HepG2 (cell line): ENCODE data around the gene ITIH2. TPM values are rescaled to one million over a fixed set of nuclear protein-coding genes. Genes with fewer than 3 reads are reported as not detected.

Experiments used
- FOXA3 ChIP-seq: IDR thresholded peaks from 2 replicates; pipeline ENCODE4 v1.6.1; 2016; ENCODE audit warnings: missing genetic modification reagents, missing compliant biosample characterization
- FOXM1 ChIP-seq: sonication (generic); formaldehyde crosslinking; IDR thresholded peaks from 2 replicates; pipeline ENCODE4 v1.5.0; 2020; ENCODE audit warnings: missing genetic modification reagents
- KDM1A ChIP-seq: IDR thresholded peaks from 2 replicates; pipeline ENCODE4 v1.6.1; 2016; ENCODE audit warnings: missing compliant biosample characterization
- ZFP36 ChIP-seq: fragments of 150-350 bp; IDR thresholded peaks from 2 replicates; pipeline ENCODE4 v1.6.1; 2018; ENCODE audit warnings: borderline replicate concordance, low read length, low read depth; ENCODE audit not compliant: partially characterized antibody
- ZNF703 ChIP-seq: sonication (generic); formaldehyde crosslinking; IDR thresholded peaks from 2 replicates; pipeline ENCODE4 v1.5.1; 2020; ENCODE audit warnings: missing genetic modification reagents, mild to moderate bottlenecking, moderate library complexity, borderline replicate concordance
- ZNF850 ChIP-seq: sonication (generic); formaldehyde crosslinking; conservative IDR thresholded peaks from 2 replicates; pipeline ENCODE4 v1.9.0; 2021; ENCODE audit warnings: mild to moderate bottlenecking, missing genetic modification reagents
- polyA plus RNA-seq, 8 experiments: library from polyadenylated mRNA; depleted of rRNA in 3 of 8; stranded (reverse) in 7 of 8; unstranded in 1 of 8; fragments of >200 nt; fragmentation: Illumina TruSeq in 4 of 8; extraction: Trizol in 4 of 8; gene quantifications; 2 replicates each; pipeline versions ENCODE4 v1.2.1 to v1.2.3, GENCODE V29; 2011 to 2016; ENCODE audit warnings: low read depth in 4 of 8, missing spikeins in 1 of 8, mixed read lengths in 1 of 8; ENCODE audit not compliant: insufficient read depth in 1 of 8
- total RNA-seq, 5 experiments: library from RNA; depleted of rRNA; stranded (reverse); fragments of >200 nt; fragmentation: Illumina TruSeq; extraction: Trizol; gene quantifications; 2 replicates each; pipeline ENCODE4 v1.2.3, GENCODE V29; 2016; ENCODE audit warnings: low read depth in 1 of 5
- TF ChIP-seq, protein P1 (sequence below): sonication (generic); formaldehyde crosslinking; IDR thresholded peaks from 2 replicates; pipeline ENCODE4 v1.5.0; 2020; ENCODE audit warnings: mild to moderate bottlenecking, missing genetic modification reagents, borderline replicate concordance
- TF ChIP-seq, protein P2 (sequence below): sonication (generic); formaldehyde crosslinking; IDR thresholded peaks from 2 replicates; pipeline ENCODE4 v1.5.0; 2020; ENCODE audit warnings: missing genetic modification reagents
- TF ChIP-seq, protein P3 (sequence below): sonication (generic); formaldehyde crosslinking; IDR thresholded peaks from 2 replicates; pipeline ENCODE4 v1.4.0; 2020; ENCODE audit warnings: mild to moderate bottlenecking, missing genetic modification reagents
- TF ChIP-seq, protein P4 (sequence below), 2 experiments: sonication (generic) in 1 of 2; formaldehyde crosslinking in 1 of 2; IDR thresholded peaks; 2 replicates each; pipeline versions ENCODE4 v1.6.1 to v1.9.0; 2014 to 2022; ENCODE audit warnings: antibody characterized with exemption in 1 of 2, borderline replicate concordance in 1 of 2, inconsistent platforms in 1 of 2, low read depth in 1 of 2, missing genetic modification reagents in 1 of 2

The ITIH2 gene
- total and polyA plus RNA-seq, 2 of the 13 experiments (the other 11 are each of a cell fraction or from before 2014, with no cell fraction given): 1,197 to 1,427 TPM

DNA sequence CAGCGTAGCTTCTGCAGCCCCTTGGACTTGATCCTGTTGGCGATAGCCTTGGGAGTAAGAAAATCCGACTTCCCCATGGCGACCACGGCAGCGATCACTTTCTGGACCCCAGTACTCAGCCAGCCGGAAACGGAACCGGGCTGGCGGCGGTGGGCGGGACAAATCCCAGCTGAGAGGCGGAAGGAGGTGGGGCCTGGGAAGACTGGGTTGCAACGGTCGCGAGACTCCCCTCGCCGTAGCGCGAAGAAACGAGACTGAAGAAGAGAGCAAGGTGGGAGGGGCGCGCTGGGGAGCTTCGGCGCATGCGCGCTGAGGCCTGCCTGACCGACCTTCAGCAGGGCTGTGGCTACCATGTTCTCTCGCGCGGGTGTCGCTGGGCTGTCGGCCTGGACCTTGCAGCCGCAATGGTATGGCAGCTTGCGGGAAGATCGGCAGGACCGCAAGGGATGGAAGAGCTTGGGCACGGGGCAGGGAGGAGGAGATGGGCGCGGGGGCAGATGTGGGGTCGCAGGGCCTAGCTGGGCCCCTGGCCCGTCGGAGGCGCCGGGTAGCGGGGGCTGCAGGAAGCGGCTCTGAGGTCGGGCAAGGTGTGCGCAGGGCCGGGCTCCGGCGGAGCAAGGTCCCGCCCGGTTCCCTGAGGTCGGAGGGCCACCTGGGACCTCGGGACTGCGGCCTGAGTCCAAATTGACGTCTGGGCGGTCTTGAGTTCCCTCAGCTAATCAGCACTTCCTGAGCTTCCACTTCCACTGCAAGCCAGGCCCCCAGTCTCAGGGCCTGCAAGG lies 84.9 kb downstream of the ITIH2 start, which contains the start of the genes ATP5F1C and KIN (continued):
- TF ChIP-seq, protein P1, sequence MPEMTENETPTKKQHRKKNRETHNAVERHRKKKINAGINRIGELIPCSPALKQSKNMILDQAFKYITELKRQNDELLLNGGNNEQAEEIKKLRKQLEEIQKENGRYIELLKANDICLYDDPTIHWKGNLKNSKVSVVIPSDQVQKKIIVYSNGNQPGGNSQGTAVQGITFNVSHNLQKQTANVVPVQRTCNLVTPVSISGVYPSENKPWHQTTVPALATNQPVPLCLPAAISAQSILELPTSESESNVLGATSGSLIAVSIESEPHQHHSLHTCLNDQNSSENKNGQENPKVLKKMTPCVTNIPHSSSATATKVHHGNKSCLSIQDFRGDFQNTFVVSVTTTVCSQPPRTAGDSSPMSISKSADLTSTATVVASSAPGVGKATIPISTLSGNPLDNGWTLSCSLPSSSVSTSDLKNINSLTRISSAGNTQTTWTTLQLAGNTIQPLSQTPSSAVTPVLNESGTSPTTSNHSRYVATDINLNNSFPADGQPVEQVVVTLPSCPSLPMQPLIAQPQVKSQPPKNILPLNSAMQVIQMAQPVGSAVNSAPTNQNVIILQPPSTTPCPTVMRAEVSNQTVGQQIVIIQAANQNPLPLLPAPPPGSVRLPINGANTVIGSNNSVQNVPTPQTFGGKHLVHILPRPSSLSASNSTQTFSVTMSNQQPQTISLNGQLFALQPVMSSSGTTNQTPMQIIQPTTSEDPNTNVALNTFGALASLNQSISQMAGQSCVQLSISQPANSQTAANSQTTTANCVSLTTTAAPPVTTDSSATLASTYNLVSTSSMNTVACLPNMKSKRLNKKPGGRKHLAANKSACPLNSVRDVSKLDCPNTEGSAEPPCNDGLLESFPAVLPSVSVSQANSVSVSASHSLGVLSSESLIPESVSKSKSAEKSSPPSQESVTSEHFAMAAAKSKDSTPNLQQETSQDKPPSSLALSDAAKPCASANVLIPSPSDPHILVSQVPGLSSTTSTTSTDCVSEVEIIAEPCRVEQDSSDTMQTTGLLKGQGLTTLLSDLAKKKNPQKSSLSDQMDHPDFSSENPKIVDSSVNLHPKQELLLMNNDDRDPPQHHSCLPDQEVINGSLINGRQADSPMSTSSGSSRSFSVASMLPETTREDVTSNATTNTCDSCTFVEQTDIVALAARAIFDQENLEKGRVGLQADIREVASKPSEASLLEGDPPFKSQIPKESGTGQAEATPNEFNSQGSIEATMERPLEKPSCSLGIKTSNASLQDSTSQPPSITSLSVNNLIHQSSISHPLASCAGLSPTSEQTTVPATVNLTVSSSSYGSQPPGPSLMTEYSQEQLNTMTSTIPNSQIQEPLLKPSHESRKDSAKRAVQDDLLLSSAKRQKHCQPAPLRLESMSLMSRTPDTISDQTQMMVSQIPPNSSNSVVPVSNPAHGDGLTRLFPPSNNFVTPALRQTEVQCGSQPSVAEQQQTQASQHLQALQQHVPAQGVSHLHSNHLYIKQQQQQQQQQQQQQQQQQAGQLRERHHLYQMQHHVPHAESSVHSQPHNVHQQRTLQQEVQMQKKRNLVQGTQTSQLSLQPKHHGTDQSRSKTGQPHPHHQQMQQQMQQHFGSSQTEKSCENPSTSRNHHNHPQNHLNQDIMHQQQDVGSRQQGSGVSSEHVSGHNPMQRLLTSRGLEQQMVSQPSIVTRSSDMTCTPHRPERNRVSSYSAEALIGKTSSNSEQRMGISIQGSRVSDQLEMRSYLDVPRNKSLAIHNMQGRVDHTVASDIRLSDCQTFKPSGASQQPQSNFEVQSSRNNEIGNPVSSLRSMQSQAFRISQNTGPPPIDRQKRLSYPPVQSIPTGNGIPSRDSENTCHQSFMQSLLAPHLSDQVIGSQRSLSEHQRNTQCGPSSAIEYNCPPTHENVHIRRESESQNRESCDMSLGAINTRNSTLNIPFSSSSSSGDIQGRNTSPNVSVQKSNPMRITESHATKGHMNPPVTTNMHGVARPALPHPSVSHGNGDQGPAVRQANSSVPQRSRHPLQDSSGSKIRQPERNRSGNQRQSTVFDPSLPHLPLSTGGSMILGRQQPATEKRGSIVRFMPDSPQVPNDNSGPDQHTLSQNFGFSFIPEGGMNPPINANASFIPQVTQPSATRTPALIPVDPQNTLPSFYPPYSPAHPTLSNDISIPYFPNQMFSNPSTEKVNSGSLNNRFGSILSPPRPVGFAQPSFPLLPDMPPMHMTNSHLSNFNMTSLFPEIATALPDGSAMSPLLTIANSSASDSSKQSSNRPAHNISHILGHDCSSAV (CRISPR knock-in tag): no peak
- TF ChIP-seq KDM1A (CRISPR knock-in tag) (no peak), ZNF703 (CRISPR knock-in tag) (no peak; the same call in 1 of the 2 replicates), FOXM1 (CRISPR knock-in tag) (no peak), ZNF850 (CRISPR knock-in tag) (no peak), ZFP36 (no peak), FOXA3 (CRISPR knock-in tag) (peak; percentile 31; the same call in 1 of the 2 replicates)
- TF ChIP-seq, protein P2, sequence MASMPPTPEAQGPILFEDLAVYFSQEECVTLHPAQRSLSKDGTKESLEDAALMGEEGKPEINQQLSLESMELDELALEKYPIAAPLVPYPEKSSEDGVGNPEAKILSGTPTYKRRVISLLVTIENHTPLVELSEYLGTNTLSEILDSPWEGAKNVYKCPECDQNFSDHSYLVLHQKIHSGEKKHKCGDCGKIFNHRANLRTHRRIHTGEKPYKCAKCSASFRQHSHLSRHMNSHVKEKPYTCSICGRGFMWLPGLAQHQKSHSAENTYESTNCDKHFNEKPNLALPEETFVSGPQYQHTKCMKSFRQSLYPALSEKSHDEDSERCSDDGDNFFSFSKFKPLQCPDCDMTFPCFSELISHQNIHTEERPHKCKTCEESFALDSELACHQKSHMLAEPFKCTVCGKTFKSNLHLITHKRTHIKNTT (CRISPR knock-in tag): no peak
- TF ChIP-seq, protein P3, sequence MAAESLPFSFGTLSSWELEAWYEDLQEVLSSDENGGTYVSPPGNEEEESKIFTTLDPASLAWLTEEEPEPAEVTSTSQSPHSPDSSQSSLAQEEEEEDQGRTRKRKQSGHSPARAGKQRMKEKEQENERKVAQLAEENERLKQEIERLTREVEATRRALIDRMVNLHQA (CRISPR knock-in tag): no peak
- TF ChIP-seq, protein P4, sequence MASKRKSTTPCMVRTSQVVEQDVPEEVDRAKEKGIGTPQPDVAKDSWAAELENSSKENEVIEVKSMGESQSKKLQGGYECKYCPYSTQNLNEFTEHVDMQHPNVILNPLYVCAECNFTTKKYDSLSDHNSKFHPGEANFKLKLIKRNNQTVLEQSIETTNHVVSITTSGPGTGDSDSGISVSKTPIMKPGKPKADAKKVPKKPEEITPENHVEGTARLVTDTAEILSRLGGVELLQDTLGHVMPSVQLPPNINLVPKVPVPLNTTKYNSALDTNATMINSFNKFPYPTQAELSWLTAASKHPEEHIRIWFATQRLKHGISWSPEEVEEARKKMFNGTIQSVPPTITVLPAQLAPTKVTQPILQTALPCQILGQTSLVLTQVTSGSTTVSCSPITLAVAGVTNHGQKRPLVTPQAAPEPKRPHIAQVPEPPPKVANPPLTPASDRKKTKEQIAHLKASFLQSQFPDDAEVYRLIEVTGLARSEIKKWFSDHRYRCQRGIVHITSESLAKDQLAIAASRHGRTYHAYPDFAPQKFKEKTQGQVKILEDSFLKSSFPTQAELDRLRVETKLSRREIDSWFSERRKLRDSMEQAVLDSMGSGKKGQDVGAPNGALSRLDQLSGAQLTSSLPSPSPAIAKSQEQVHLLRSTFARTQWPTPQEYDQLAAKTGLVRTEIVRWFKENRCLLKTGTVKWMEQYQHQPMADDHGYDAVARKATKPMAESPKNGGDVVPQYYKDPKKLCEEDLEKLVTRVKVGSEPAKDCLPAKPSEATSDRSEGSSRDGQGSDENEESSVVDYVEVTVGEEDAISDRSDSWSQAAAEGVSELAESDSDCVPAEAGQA (IDR thresholded peaks at IDR 0.05; ENCODE audit: low read depth): no peak
- TF ChIP-seq, protein P4 (CRISPR knock-in tag; IDR thresholded peaks at IDR 0.05; ENCODE audit: borderline replicate concordance): no peak
